ENCODE results near the gene MAST4. TPM values are rescaled to one million over a fixed set of nuclear protein-coding genes. Genes with fewer than 3 reads are reported as not detected.

Gene MAST4
- total and polyA plus RNA-seq, 2 donors (not counting 1 experiment from before 2014, with no cell fraction given), result 2.5 to 57.1 TPM

DNA sequence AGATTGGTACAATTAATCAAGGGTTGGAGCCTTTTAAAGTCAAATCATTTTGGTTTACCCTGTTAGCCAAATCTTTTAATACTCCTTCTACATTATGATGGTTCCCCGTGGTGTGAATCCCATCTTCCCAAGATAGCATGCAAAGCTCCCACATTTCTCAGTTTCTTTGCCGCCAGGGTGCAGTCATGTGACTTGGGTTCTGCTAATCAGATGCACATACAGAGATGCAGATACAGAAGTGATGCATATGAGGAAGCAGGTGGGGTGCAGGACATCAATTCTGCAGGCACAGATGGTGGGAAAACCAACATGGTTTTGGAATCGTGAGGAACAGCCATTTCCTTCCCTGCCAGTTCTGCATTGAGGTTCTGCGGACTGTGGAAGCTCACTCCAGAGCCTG, 8.4 kb upstream of the MAST4 start:
- Histone ChIP-seq H3K4me3 (ENCODE audit: control extremely low read depth in 1 of 5, extremely low read depth in 1 of 5, insufficient read depth in 1 of 5, low read depth in 2 of 5, low read length in 4 of 5) (no peak overlapping the region), H3K9me3 (ENCODE audit: control extremely low read depth in 1 of 3, control insufficient read depth in 2 of 3, insufficient read depth in 1 of 3, low read length in 2 of 3) (no peaks in the 10 kb centered on the region), H3K36me3 (replicated peaks in 1 of 2; ENCODE audit: control extremely low read depth in 1 of 2, control insufficient read depth in 1 of 2, extremely low read depth in 1 of 2, insufficient read depth in 2 of 2, low read length in 1 of 2) (no peaks in the 10 kb centered on the region), H3K9ac (ENCODE audit: low read length) (no peak overlapping the region), H3K27me3 (replicated peaks in 1 of 4; ENCODE audit: control extremely low read depth in 1 of 4, control insufficient read depth in 3 of 4, insufficient read depth in 4 of 4, low read length in 3 of 4) (no peaks in the 10 kb centered on the region), H3K4me1 (ENCODE audit: control insufficient read depth in 2 of 2, insufficient read depth in 2 of 2, low read length in 2 of 2) (no peaks in the 10 kb centered on the region), H3K4me2 (replicated peaks; ENCODE audit: low read depth, low read length, poor library complexity, severe bottlenecking) (no peak overlapping the region), H3K27ac (ENCODE audit: low read length in 2 of 2) (no peak overlapping the region), H2AFZ (ENCODE audit: insufficient read depth, low read depth, low read length, poor library complexity, severe bottlenecking) (no peak overlapping the region), H3K79me2 (ENCODE audit: control insufficient read depth, insufficient read depth, low read length) (no peaks in the 10 kb centered on the region), H4K20me1 (ENCODE audit: control insufficient read depth, insufficient read depth, low read length, poor library complexity, severe bottlenecking) (no peaks in the 10 kb centered on the region)
- CTCF ChIA-PET, result interaction anchor here (1.2 kb wide), 1 partner anchor 11 kb away, joined by 3 read pairs; no protein-coding TSS in a partner anchor
- H3K9me3 Mint-ChIP-seq (ENCODE audit: insufficient read depth), result no peaks in the 10 kb centered on the region
- H3K27ac Mint-ChIP-seq, result no peak overlapping the region
- TF ChIP-seq, protein P1, sequence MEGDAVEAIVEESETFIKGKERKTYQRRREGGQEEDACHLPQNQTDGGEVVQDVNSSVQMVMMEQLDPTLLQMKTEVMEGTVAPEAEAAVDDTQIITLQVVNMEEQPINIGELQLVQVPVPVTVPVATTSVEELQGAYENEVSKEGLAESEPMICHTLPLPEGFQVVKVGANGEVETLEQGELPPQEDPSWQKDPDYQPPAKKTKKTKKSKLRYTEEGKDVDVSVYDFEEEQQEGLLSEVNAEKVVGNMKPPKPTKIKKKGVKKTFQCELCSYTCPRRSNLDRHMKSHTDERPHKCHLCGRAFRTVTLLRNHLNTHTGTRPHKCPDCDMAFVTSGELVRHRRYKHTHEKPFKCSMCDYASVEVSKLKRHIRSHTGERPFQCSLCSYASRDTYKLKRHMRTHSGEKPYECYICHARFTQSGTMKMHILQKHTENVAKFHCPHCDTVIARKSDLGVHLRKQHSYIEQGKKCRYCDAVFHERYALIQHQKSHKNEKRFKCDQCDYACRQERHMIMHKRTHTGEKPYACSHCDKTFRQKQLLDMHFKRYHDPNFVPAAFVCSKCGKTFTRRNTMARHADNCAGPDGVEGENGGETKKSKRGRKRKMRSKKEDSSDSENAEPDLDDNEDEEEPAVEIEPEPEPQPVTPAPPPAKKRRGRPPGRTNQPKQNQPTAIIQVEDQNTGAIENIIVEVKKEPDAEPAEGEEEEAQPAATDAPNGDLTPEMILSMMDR (IDR thresholded peaks at IDR 0.05), result no peak
- no peak for TF ChIP-seq EZH2 (IDR thresholded peaks at IDR 0.05; ENCODE audit: borderline replicate concordance, insufficient read depth, low read depth, low read length, poor library complexity, severe bottlenecking)
- WGBS (ENCODE audit: insufficient coverage), result 76% methylated on average over 2 of the region's 4 CpGs
- ATAC-seq (ENCODE audit: low read depth), result no peak
- peaks cover 2% of the 10 kb centered on the region for H3K4me1 Mint-ChIP-seq
- intact Hi-C loops (cut with micrococcal nuclease), result no loop called here
- peaks cover 27% of the 10 kb centered on the region for H3K27me3 Mint-ChIP-seq
- DNase-seq, result no peak
- POLR2A ChIA-PET, result no interaction called here
- no peak overlapping the region for H3K4me3 Mint-ChIP-seq

DNA sequence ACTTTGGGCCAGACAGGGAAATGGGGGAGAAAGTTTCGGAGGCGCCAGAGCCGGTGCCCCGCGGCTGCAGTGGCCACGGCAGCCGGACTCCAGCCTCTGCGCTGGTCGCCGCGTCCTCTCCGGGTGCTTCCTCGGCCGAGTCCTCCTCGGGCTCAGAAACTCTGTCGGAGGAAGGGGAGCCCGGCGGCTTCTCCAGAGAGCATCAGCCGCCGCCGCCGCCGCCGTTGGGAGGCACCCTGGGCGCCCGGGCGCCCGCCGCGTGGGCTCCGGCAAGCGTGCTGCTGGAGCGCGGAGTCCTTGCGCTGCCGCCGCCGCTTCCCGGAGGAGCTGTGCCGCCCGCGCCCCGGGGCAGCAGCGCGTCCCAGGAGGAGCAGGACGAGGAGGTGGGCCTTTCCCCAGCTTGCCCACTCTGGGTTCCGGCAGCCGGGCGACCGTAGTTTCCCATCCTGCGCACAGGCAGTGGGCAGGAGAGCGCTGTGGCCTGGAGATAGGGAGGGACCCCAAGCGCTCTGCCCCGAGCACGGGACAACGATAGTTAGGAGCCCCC, 516 bp downstream of the MAST4 start:
- peak; percentile 11 for ATAC-seq (ENCODE audit: low read depth)

More for the DNA sequence above, 516 bp downstream of the MAST4 start:
- Histone ChIP-seq H3K4me3 (ENCODE audit: control extremely low read depth in 1 of 5, extremely low read depth in 1 of 5, insufficient read depth in 1 of 5, low read depth in 2 of 5, low read length in 4 of 5) (peak overlapping the region; percentile 52 to 79 (median 59)), H3K9ac (ENCODE audit: low read length) (peak overlapping the region; percentile 68), H3K79me2 (ENCODE audit: control insufficient read depth, insufficient read depth, low read length) (no peaks in the 10 kb centered on the region), H3K9me3 (ENCODE audit: control extremely low read depth in 1 of 3, control insufficient read depth in 2 of 3, insufficient read depth in 1 of 3, low read length in 2 of 3) (peaks cover 0 to 4% (median 0%) of the 10 kb centered on the region in 3 donors), H2AFZ (ENCODE audit: insufficient read depth, low read depth, low read length, poor library complexity, severe bottlenecking) (peak overlapping the region; percentile 80), H3K4me1 (ENCODE audit: control insufficient read depth in 2 of 2, insufficient read depth in 2 of 2, low read length in 2 of 2) (peaks cover 14 to 16% of the 10 kb centered on the region in 2 donors), H3K4me2 (replicated peaks; ENCODE audit: low read depth, low read length, poor library complexity, severe bottlenecking) (peak overlapping the region; percentile 89), H3K36me3 (replicated peaks in 1 of 2; ENCODE audit: control extremely low read depth in 1 of 2, control insufficient read depth in 1 of 2, extremely low read depth in 1 of 2, insufficient read depth in 2 of 2, low read length in 1 of 2) (no peaks in the 10 kb centered on the region), H3K27me3 (replicated peaks in 1 of 4; ENCODE audit: control extremely low read depth in 1 of 4, control insufficient read depth in 3 of 4, insufficient read depth in 4 of 4, low read length in 3 of 4) (peaks cover 0 to 51% (median 34%) of the 10 kb centered on the region in 4 experiments), H4K20me1 (ENCODE audit: control insufficient read depth, insufficient read depth, low read length, poor library complexity, severe bottlenecking) (no peaks in the 10 kb centered on the region), H3K27ac (ENCODE audit: low read length in 2 of 2) (no peak overlapping the region)
- no peaks in the 10 kb centered on the region for H3K9me3 Mint-ChIP-seq (ENCODE audit: insufficient read depth)
- CTCF ChIA-PET, result no interaction called here
- TF ChIP-seq, protein P1 (IDR thresholded peaks at IDR 0.05), result no peak
- TF ChIP-seq EZH2 (IDR thresholded peaks at IDR 0.05; ENCODE audit: borderline replicate concordance, insufficient read depth, low read depth, low read length, poor library complexity, severe bottlenecking), result no peak
- peaks cover 46% of the 10 kb centered on the region for H3K27me3 Mint-ChIP-seq
- peak overlapping the region; percentile 91 for H3K4me3 Mint-ChIP-seq
- peaks cover 25% of the 10 kb centered on the region for H3K4me1 Mint-ChIP-seq
- under 1% methylated on average over 56 of the region's 56 CpGs for WGBS (ENCODE audit: insufficient coverage)
- peak overlapping the region; percentile 2 for H3K27ac Mint-ChIP-seq
- POLR2A ChIA-PET, result no interaction called here
- intact Hi-C loops (cut with micrococcal nuclease), result loop anchor here (2.0 to 10.0 kb wide), 4 partner anchors 42 to 158 kb away; no protein-coding TSS in a partner anchor
- peak; percentile 54 for DNase-seq

All from B cell (primary cell).